GM12875 (cell line): ENCODE data around the gene NR3C1.

Experiments used
- H3K4me3 ChIP-seq: one replicate; pipeline ENCODE4 v1.5.1; 2011; ENCODE audit warnings: low read depth, low read length, control low read depth
- CTCF ChIP-seq: IDR thresholded peaks from 2 replicates; pipeline ENCODE4 v1.5.1; 2011; ENCODE audit warnings: low read depth, mild to moderate bottlenecking, control low read depth, inconsistent platforms, low read length, moderate library complexity, borderline replicate concordance; ENCODE audit not compliant: insufficient read depth

The NR3C1 gene

GRCh38 chr5:143390258-143390657 is 13.2 kb downstream of the NR3C1 start:
- TF ChIP-seq CTCF = no peak
- no peak overlapping the region for H3K4me3 ChIP-seq

- no peak for TF ChIP-seq CTCF
Observed at GRCh38 chr5:143386725-143387124, 16.8 kb downstream of the NR3C1 start.

GRCh38 chr5:143384865-143385657 is 18.4 kb downstream of the NR3C1 start:
- no peak for TF ChIP-seq CTCF
- H3K4me3 ChIP-seq = no peak overlapping the region

More at GRCh38 chr5:143386725-143387124, 16.8 kb downstream of the NR3C1 start:
- H3K4me3 ChIP-seq = no peak overlapping the region

- no peak for TF ChIP-seq CTCF
Observed at GRCh38 chr5:143383988-143384387, 19.5 kb downstream of the NR3C1 start.

GRCh38 chr5:143379606-143380005 is 23.9 kb downstream of the NR3C1 start:
- no peak for TF ChIP-seq CTCF
- H3K4me3 ChIP-seq = no peak overlapping the region

More at GRCh38 chr5:143383988-143384387, 19.5 kb downstream of the NR3C1 start:
- H3K4me3 ChIP-seq = no peak overlapping the region

- H3K4me3 ChIP-seq = no peak overlapping the region
- TF ChIP-seq CTCF = no peak
Observed at GRCh38 chr5:143376911-143377813, 26.3 kb downstream of the NR3C1 start.
